K562 (cell line): ENCODE measurements around the gene FTH1. TPM values are rescaled to one million over a fixed set of nuclear protein-coding genes. Genes with fewer than 3 reads are reported as not detected.
A peak's percentile ranks its signal among the peaks of the same experiment; 100 is the strongest.

Experiments
- ATAC-seq: fragments of 200-7000 bp; cut with Tn5 transposase; 3 replicates; pipeline ENCODE4 v1.9.1; 2020; ENCODE audit warnings: moderate library complexity
- BruUV-seq: library from RNA; stranded (reverse); fragments of 400-500 nt; replicated peaks from 2 replicates; lab custom pipeline; 2021; lab: Mats Ljungman, UMichigan
- CTCF ChIA-PET: fragments of 300-600 bp; formaldehyde crosslinking; extraction: SDS; loops from one replicate; lab custom pipeline; 2021; ENCODE audit warnings: low intra/inter-chr PET ratio; lab: Yijun Ruan, JAX
- POLR2A ChIA-PET: fragments of 300-600, 350-650 bp; sonication (Branson Sonifier 250); formaldehyde crosslinking; extraction: SDS; loops from one replicate; lab custom pipeline; 2021; ENCODE audit warnings: antibody characterized with exemption, inconsistent platforms; lab: Yijun Ruan, JAX
- DNase-seq, 4 experiments: peaks; one replicate each; pipeline versions ENCODE4 v3.0.0 to v3.0.0-alpha.2; 2011 to 2018; ENCODE audit warnings: low spot score in 3 of 4, mixed read lengths in 3 of 4; ENCODE audit errors: extremely low read depth in 1 of 4
- FAIRE-seq: peaks from 2 replicates; lab custom pipeline; 2011; peaks lifted over from hg19 to GRCh38; lab: Jason Lieb, UNC
- H2AFZ ChIP-seq: 2 replicates; pipeline ENCODE4 v1.6.0; 2011; ENCODE audit warnings: low read depth, low read length, control low read depth, inconsistent platforms
- H3K27ac ChIP-seq: fragments of 200-600 bp; 3 replicates; pipeline ENCODE4 v1.8.0; 2011; ENCODE audit warnings: low read depth, mild to moderate bottlenecking, control low read depth, inconsistent platforms, low read length, moderate library complexity, mixed read lengths; ENCODE audit errors: extremely low read depth
- H3K27me3 ChIP-seq, 2 experiments: fragments of 300-600 bp in 1 of 2; 2 replicates in 1 of 2; 3 replicates in 1 of 2; pipeline versions ENCODE4 v1.6.0 to v1.8.0; 2011; ENCODE audit warnings: inconsistent platforms in 2 of 2, low read length in 2 of 2, mild to moderate bottlenecking in 1 of 2, mixed read lengths in 1 of 2, moderate library complexity in 1 of 2; ENCODE audit not compliant: control insufficient read depth in 2 of 2, insufficient read depth in 2 of 2
- H3K36me3 ChIP-seq: fragments of 300-600 bp; 3 replicates; pipeline ENCODE4 v1.8.0; 2011; ENCODE audit warnings: mild to moderate bottlenecking, low read length, inconsistent platforms; ENCODE audit not compliant: control insufficient read depth, insufficient read depth
- H3K4me1 ChIP-seq, 2 experiments: fragments of 200-600 bp in 1 of 2; replicated peaks in 1 of 2; 2 replicates in 1 of 2; 3 replicates in 1 of 2; pipeline versions ENCODE4 v1.5.1 to v1.8.0; 2011; ENCODE audit warnings: inconsistent platforms in 2 of 2, low read length in 2 of 2, mild to moderate bottlenecking in 1 of 2, mixed read lengths in 1 of 2, moderate library complexity in 1 of 2; ENCODE audit not compliant: control insufficient read depth in 2 of 2, insufficient read depth in 2 of 2
- H3K4me2 ChIP-seq: 2 replicates; pipeline ENCODE4 v1.6.1; 2011; ENCODE audit warnings: low read length, control low read depth, inconsistent platforms, mixed read lengths; ENCODE audit not compliant: insufficient read depth
- H3K4me3 ChIP-seq: fragments of 200-600 bp; sonication (generic), shearing (Covaris generic); 2 replicates; pipeline ENCODE4 v1.5.1; 2016; ENCODE audit warnings: control low read depth, inconsistent platforms
- H3K79me2 ChIP-seq: fragments of 200-600 bp; 3 replicates; pipeline ENCODE4 v1.8.0; 2011; ENCODE audit warnings: low read length, inconsistent platforms; ENCODE audit not compliant: control insufficient read depth, insufficient read depth
- H3K9ac ChIP-seq, 2 experiments: 2 replicates each; pipeline versions ENCODE4 v1.6.0 to v1.6.1; 2011; ENCODE audit warnings: low read depth in 2 of 2, low read length in 2 of 2, control low read depth in 1 of 2, inconsistent platforms in 1 of 2, mild to moderate bottlenecking in 1 of 2, mixed read lengths in 1 of 2; ENCODE audit not compliant: insufficient read depth in 1 of 2
- H3K9me1 ChIP-seq: one replicate; pipeline ENCODE4 v1.6.0; 2011; ENCODE audit warnings: inconsistent platforms, mild to moderate bottlenecking, low read length, moderate library complexity; ENCODE audit not compliant: control insufficient read depth, insufficient read depth
- H3K9me3 ChIP-seq: replicated peaks from 2 replicates; pipeline ENCODE4 v1.5.1; 2011; ENCODE audit warnings: low read depth, low read length, inconsistent platforms; ENCODE audit not compliant: control insufficient read depth, insufficient read depth
- H4K20me1 ChIP-seq: replicated peaks from 2 replicates; pipeline ENCODE4 v1.6.1; 2011; ENCODE audit warnings: low read length, inconsistent platforms, mixed read lengths; ENCODE audit not compliant: control insufficient read depth, insufficient read depth
- ARID3A ChIP-seq: IDR thresholded peaks from 2 replicates; pipeline ENCODE4 v1.6.1; 2012; ENCODE audit warnings: low read depth, low read length, improper control_type of control experiment, borderline replicate concordance
- FOXJ3 ChIP-seq: sonication (generic); formaldehyde crosslinking; IDR thresholded peaks from 2 replicates; pipeline ENCODE4 v1.4.0; 2020; ENCODE audit warnings: mild to moderate bottlenecking, missing genetic modification reagents
- HIVEP1 ChIP-seq: fragments of 250-450 bp; sonication (Bioruptor Pico); IDR thresholded peaks from 2 replicates; pipeline ENCODE4 v1.4.0; 2020; ENCODE audit warnings: mild to moderate bottlenecking
- PCBP1 ChIP-seq: fragments of 200-400 bp; formaldehyde crosslinking; IDR thresholded peaks from 2 replicates; pipeline ENCODE4 v1.6.1; 2018; ENCODE audit warnings: mild to moderate bottlenecking, low read depth, low read length; ENCODE audit not compliant: poor library complexity, severe bottlenecking
- PHF20 ChIP-seq: fragments of 450-650 bp; IDR thresholded peaks from 2 replicates; pipeline ENCODE4 v1.6.1; 2018; ENCODE audit not compliant: partially characterized antibody
- RBBP5 ChIP-seq: fragments of 200-600 bp; sonication (generic); IDR thresholded peaks from 2 replicates; pipeline ENCODE4 v1.6.1; 2012; ENCODE audit warnings: borderline replicate concordance, mild to moderate bottlenecking, low read length, control low read depth, inconsistent platforms; ENCODE audit not compliant: insufficient read depth, poor library complexity, severe bottlenecking
- SRSF7 ChIP-seq: fragments of 200-400 bp; formaldehyde crosslinking; optimal IDR thresholded peaks from 2 replicates; pipeline ENCODE3; 2017; ENCODE audit warnings: mild to moderate bottlenecking, low read depth, low read length
- TFAM ChIP-seq: fragments of 250-450 bp; sonication (Bioruptor Pico); conservative IDR thresholded peaks from 2 replicates; pipeline ENCODE4 v1.5.0; 2021; ENCODE audit warnings: mild to moderate bottlenecking, moderate library complexity
- YBX1 ChIP-seq: fragments of 450-650 bp; IDR thresholded peaks from 2 replicates; pipeline ENCODE4 v1.7.1; 2016; ENCODE audit warnings: mild to moderate bottlenecking
- ZBTB11 ChIP-seq, 3 experiments: fragments of 200-800 bp in 1 of 3; fragments of 250-450 bp in 1 of 3; fragments of 450-650 bp in 1 of 3; sonication (Bioruptor Pico) in 1 of 3; sonication (Bioruptor generic) in 1 of 3; formaldehyde crosslinking in 1 of 3; IDR thresholded peaks; 2 replicates each; pipeline versions ENCODE4 v1.6.1 to v1.8.0; 2016 to 2022; ENCODE audit warnings: mild to moderate bottlenecking in 2 of 3, missing genetic modification characterization in 2 of 3, missing compliant biosample characterization in 1 of 3, moderate library complexity in 1 of 3
- ZNF143 ChIP-seq: sonication (generic); formaldehyde crosslinking; IDR thresholded peaks from 2 replicates; pipeline ENCODE4 v1.9.0; 2022; ENCODE audit warnings: mild to moderate bottlenecking, missing genetic modification reagents
- ZNF778 ChIP-seq: fragments of 450-650 bp; formaldehyde crosslinking; IDR thresholded peaks from 2 replicates; pipeline ENCODE4 v1.4.0; 2020; ENCODE audit warnings: mild to moderate bottlenecking, moderate library complexity
- WGBS: fragments of 100-300 bp; shearing (Covaris generic); methylation state at CpG from one replicate; pipeline ENCODE4 v1.1.6; 2016; ENCODE audit warnings: low coverage, mixed read lengths; ENCODE audit not compliant: insufficient coverage; ENCODE audit errors: missing lambda C conversion rate; 5-methylcytosine and 5-hydroxymethylcytosine counted together
- in situ Hi-C: fragments of 300-500 bp; cut with MboI; formaldehyde crosslinking; loops from 4 replicates; pipeline ENCODE4 v1.15.0; 2018; ENCODE audit warnings: inconsistent platforms, mixed read lengths
- intact Hi-C: fragments of 100-400 bp; cut with micrococcal nuclease; formaldehyde crosslinking; loops from 2 replicates; pipeline ENCODE4 v1.14.2; 2022
- polyA plus RNA-seq, 8 experiments: library from polyadenylated mRNA; depleted of rRNA in 4 of 8; stranded (reverse) in 5 of 8; unstranded in 3 of 8; fragments of >200 nt; fragmentation: Nextera tagmentation in 2 of 8; fragmentation: Illumina TruSeq in 1 of 8; extraction: Ambion mirVana in 2 of 8; extraction: Trizol in 1 of 8; gene quantifications; 2 replicates each; pipeline versions ENCODE4 v1.2.1 to v1.2.3, GENCODE V29; 2011 to 2014; ENCODE audit warnings: inconsistent platforms in 1 of 8, missing spikeins in 1 of 8
- total RNA-seq, 7 experiments: library from RNA; depleted of rRNA in 6 of 7; stranded (reverse); fragments of >200 nt in 6 of 7; fragmentation: Illumina TruSeq in 2 of 7; extraction: Trizol in 2 of 7; gene quantifications; 2 replicates each; pipeline versions ENCODE4 v1.2.1 to v1.2.3, GENCODE V29; 2011 to 2021; ENCODE audit warnings: low replicate concordance in 1 of 7

Gene FTH1
- total and polyA plus RNA-seq, 9 of the 15 experiments (the other 6 are each of a cell fraction or from before 2014, with no cell fraction given), result 370 to 3,146 (median 802) TPM

- TF ChIP-seq PHF20 (no peak), FOXJ3 (CRISPR knock-in tag) (no peak)
These were observed 17.3 kb downstream of the FTH1 start, which contains the start of gene BEST1 (continued) for GRCh38 chr11:61950035-61950547.

- DNase-seq (peak; percentile 90 to 95 (median 91)), ATAC-seq (peak; percentile 91), FAIRE-seq (peak; percentile 94)
- peak overlapping the region; percentile 25; the same call in 1 of the 2 replicates for H3K4me3 ChIP-seq
- in situ Hi-C loops, result loop anchor here (5.0 kb wide), 2 partner anchors 52 to 152 kb away; no protein-coding TSS in a partner anchor
- H4K20me1 ChIP-seq, result no peaks in the 10 kb centered on the region
- peak overlapping the region; percentile 85 for H3K27ac ChIP-seq
- no peaks in the 10 kb centered on the region for H3K79me2 ChIP-seq
- POLR2A ChIA-PET, result interaction anchor here (0.6 to 14.1 kb wide), 28 partner anchors 9 to 174 kb away, joined by 3 to 327 read pairs (median 5); partner anchors contain the start of genes FEN1, FTH1, INCENP and TMEM258
- CTCF ChIA-PET, result interaction anchor here (4.5 kb wide), 1 partner anchor 50 kb away, joined by 98 read pairs; no protein-coding TSS in a partner anchor
- no peaks in the 10 kb centered on the region for H3K27me3 ChIP-seq
- intact Hi-C loops, result loop anchor here (1.0 to 2.0 kb wide), 4 partner anchors 17 to 159 kb away; partner anchors contain the start of gene FTH1
- peak overlapping the region; percentile 60 to 82; a peak in 3 of 4 replicates for H3K9ac ChIP-seq
- H3K4me1 ChIP-seq, result peaks cover 20 to 34% of the 10 kb centered on the region in 2 experiments; a peak in 4 of 5 replicates
- peak overlapping the region; percentile 72 for H3K4me2 ChIP-seq
- peaks cover 5% of the 10 kb centered on the region for H3K9me1 ChIP-seq
- 14% methylated on average over 9 of the region's 9 CpGs for WGBS
- H3K9me3 ChIP-seq, result no peaks in the 10 kb centered on the region
- TSS peak; percentile 99 for BruUV-seq
- 0 out of 2 replicates have a peak overlapping the region, but pooled peaks have one; percentile 6 for H2AFZ ChIP-seq
- H3K36me3 ChIP-seq, result no peaks in the 10 kb centered on the region
- TF ChIP-seq PCBP1, result no peak
- no peak for TF ChIP-seq SRSF7
- TF ChIP-seq ZBTB11 (CRISPR knock-in tag; IDR thresholded peaks at IDR 0.05), result 0 out of 6 replicates have a peak, but pooled peaks of 1 of the 3 experiments have one; percentile 39
- no peak for TF ChIP-seq TFAM (CRISPR knock-in tag)
- no peak for TF ChIP-seq HIVEP1
- TF ChIP-seq YBX1, result no peak
- TF ChIP-seq ZNF143 (CRISPR knock-in tag), result no peak
- TF ChIP-seq RBBP5, result no peak
- no peak for TF ChIP-seq ZNF778 (CRISPR knock-in tag)
- no peak for TF ChIP-seq ARID3A
These were observed 18.0 kb downstream of the FTH1 start for GRCh38 chr11:61949169-61950034.
